Measurements from ENCODE around the gene KANSL1.

DNA sequence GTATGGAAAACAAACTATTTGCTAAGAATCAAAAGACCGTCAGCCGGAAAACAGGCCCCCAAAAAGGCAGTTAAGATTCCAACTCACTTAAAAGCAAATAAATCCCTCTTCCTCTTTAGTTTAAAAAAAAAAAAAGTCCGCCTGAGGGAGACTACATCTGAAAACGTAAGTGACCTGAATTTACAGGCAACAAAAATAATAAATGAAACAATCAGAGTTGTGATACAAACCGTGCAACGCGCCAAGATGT is 1.1 kb downstream of the KANSL1 start:
- TF ChIP-seq, protein P1, sequence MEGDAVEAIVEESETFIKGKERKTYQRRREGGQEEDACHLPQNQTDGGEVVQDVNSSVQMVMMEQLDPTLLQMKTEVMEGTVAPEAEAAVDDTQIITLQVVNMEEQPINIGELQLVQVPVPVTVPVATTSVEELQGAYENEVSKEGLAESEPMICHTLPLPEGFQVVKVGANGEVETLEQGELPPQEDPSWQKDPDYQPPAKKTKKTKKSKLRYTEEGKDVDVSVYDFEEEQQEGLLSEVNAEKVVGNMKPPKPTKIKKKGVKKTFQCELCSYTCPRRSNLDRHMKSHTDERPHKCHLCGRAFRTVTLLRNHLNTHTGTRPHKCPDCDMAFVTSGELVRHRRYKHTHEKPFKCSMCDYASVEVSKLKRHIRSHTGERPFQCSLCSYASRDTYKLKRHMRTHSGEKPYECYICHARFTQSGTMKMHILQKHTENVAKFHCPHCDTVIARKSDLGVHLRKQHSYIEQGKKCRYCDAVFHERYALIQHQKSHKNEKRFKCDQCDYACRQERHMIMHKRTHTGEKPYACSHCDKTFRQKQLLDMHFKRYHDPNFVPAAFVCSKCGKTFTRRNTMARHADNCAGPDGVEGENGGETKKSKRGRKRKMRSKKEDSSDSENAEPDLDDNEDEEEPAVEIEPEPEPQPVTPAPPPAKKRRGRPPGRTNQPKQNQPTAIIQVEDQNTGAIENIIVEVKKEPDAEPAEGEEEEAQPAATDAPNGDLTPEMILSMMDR (IDR thresholded peaks at IDR 0.05), result peak in 1 of 7 experiments; percentile 4
- no peak for TF ChIP-seq POLR2A (IDR thresholded peaks at IDR 0.05)
